HepG2 (cell line): ENCODE results near the gene NDRG3. TPM values are rescaled to one million over a fixed set of nuclear protein-coding genes. Genes with fewer than 3 reads are reported as not detected.
A peak's percentile ranks its signal among the peaks of the same experiment; 100 is the strongest.

Experiments used
- ARID3A ChIP-seq: IDR thresholded peaks from 2 replicates; pipeline ENCODE4 v1.6.1; 2012; ENCODE audit warnings: low read depth, low read length, improper control_type of control experiment
- CREM ChIP-seq, 2 experiments: sonication (generic) in 1 of 2; formaldehyde crosslinking in 1 of 2; IDR thresholded peaks; 2 replicates each; pipeline versions ENCODE4 v1.4.0 to v1.6.1; 2016 to 2020; ENCODE audit warnings: antibody characterized with exemption in 1 of 2, mild to moderate bottlenecking in 1 of 2, missing genetic modification reagents in 1 of 2
- ESRRA ChIP-seq: sonication (generic); formaldehyde crosslinking; IDR thresholded peaks from 2 replicates; pipeline ENCODE4 v1.5.1; 2020; ENCODE audit warnings: mild to moderate bottlenecking, low read depth, missing genetic modification reagents
- FOXA3 ChIP-seq: IDR thresholded peaks from 2 replicates; pipeline ENCODE4 v1.6.1; 2016; ENCODE audit warnings: missing genetic modification reagents, missing compliant biosample characterization
- HNRNPH1 ChIP-seq: fragments of 200-400 bp; formaldehyde crosslinking; optimal IDR thresholded peaks from 2 replicates; pipeline ENCODE3; 2017; ENCODE audit warnings: mild to moderate bottlenecking, low read depth, low read length
- IRF1 ChIP-seq: sonication (generic); formaldehyde crosslinking; IDR thresholded peaks from 2 replicates; pipeline ENCODE4 v1.4.0; 2020; ENCODE audit warnings: low read depth, mild to moderate bottlenecking, missing genetic modification reagents
- ISX ChIP-seq: sonication (generic); formaldehyde crosslinking; conservative IDR thresholded peaks from 2 replicates; pipeline ENCODE4 v1.5.0; 2020; ENCODE audit warnings: missing genetic modification reagents
- KMT2A ChIP-seq: sonication (generic); formaldehyde crosslinking; IDR thresholded peaks from 2 replicates; pipeline ENCODE4 v1.4.0; 2020; ENCODE audit warnings: missing genetic modification reagents
- MED1 ChIP-seq: sonication (generic); formaldehyde crosslinking; IDR thresholded peaks from 2 replicates; pipeline ENCODE4 v1.4.0; 2020; ENCODE audit warnings: missing genetic modification reagents
- MEIS1 ChIP-seq: sonication (generic); formaldehyde crosslinking; IDR thresholded peaks from 2 replicates; pipeline ENCODE4 v1.9.0; 2021; ENCODE audit warnings: mild to moderate bottlenecking, missing genetic modification reagents, moderate library complexity, borderline replicate concordance
- NFYC ChIP-seq: IDR thresholded peaks from 2 replicates; pipeline ENCODE4 v1.6.1; 2016; ENCODE audit warnings: missing genetic modification reagents, missing compliant biosample characterization
- RBFOX2 ChIP-seq: fragments of 200-400 bp; formaldehyde crosslinking; IDR thresholded peaks from 2 replicates; pipeline ENCODE4 v1.6.1; 2017; ENCODE audit warnings: low read depth, mild to moderate bottlenecking, low read length
- SMARCE1 ChIP-seq: fragments of 450-650 bp; IDR thresholded peaks from 2 replicates; pipeline ENCODE4 v1.6.1; 2017; ENCODE audit warnings: borderline replicate concordance
- SRSF1 ChIP-seq: fragments of 200-400 bp; formaldehyde crosslinking; optimal IDR thresholded peaks from 2 replicates; pipeline ENCODE3; 2017; ENCODE audit warnings: mild to moderate bottlenecking, low read depth, low read length, moderate library complexity
- TMF1 ChIP-seq: sonication (generic); formaldehyde crosslinking; IDR thresholded peaks from 2 replicates; pipeline ENCODE4 v1.8.1; 2022; ENCODE audit warnings: low read depth, missing genetic modification reagents
- YEATS2 ChIP-seq: sonication (generic); formaldehyde crosslinking; IDR thresholded peaks from 2 replicates; pipeline ENCODE4 v1.4.0; 2020; ENCODE audit warnings: missing genetic modification reagents, borderline replicate concordance
- ZKSCAN5 ChIP-seq: sonication (generic); formaldehyde crosslinking; IDR thresholded peaks from 2 replicates; pipeline ENCODE4 v1.5.1; 2020; ENCODE audit warnings: mild to moderate bottlenecking, missing genetic modification reagents
- ZKSCAN8 ChIP-seq: IDR thresholded peaks from 2 replicates; pipeline ENCODE4 v1.6.1; 2016; ENCODE audit warnings: borderline replicate concordance, missing genetic modification reagents, missing compliant biosample characterization
- ZNF10 ChIP-seq: sonication (generic); formaldehyde crosslinking; IDR thresholded peaks from 2 replicates; pipeline ENCODE4 v1.4.0; 2020; ENCODE audit warnings: mild to moderate bottlenecking, low read depth, missing genetic modification reagents, borderline replicate concordance
- ZNF343 ChIP-seq: sonication (generic); formaldehyde crosslinking; IDR thresholded peaks from 2 replicates; pipeline ENCODE4 v1.4.0; 2020; ENCODE audit warnings: mild to moderate bottlenecking, missing genetic modification reagents
- ZNF570 ChIP-seq: sonication (generic); formaldehyde crosslinking; IDR thresholded peaks from 2 replicates; pipeline ENCODE4 v1.4.0; 2020; ENCODE audit warnings: mild to moderate bottlenecking, missing genetic modification reagents, borderline replicate concordance
- ZNF572 ChIP-seq: sonication (generic); formaldehyde crosslinking; IDR thresholded peaks from 2 replicates; pipeline ENCODE4 v1.5.1; 2020; ENCODE audit warnings: mild to moderate bottlenecking, missing genetic modification reagents
- ZNF616 ChIP-seq: sonication (generic); formaldehyde crosslinking; IDR thresholded peaks from 2 replicates; pipeline ENCODE4 v1.5.0; 2020; ENCODE audit warnings: low read depth, mild to moderate bottlenecking, missing genetic modification reagents
- ZNF83 ChIP-seq: sonication (generic); formaldehyde crosslinking; IDR thresholded peaks from 2 replicates; pipeline ENCODE4 v1.4.0; 2020; ENCODE audit warnings: missing genetic modification reagents, mild to moderate bottlenecking, borderline replicate concordance
- ZSCAN12 ChIP-seq: sonication (generic); formaldehyde crosslinking; IDR thresholded peaks from 2 replicates; pipeline ENCODE4 v1.9.0; 2021; ENCODE audit warnings: mild to moderate bottlenecking, missing genetic modification reagents
- polyA plus RNA-seq, 8 experiments: library from polyadenylated mRNA; depleted of rRNA in 3 of 8; stranded (reverse) in 7 of 8; unstranded in 1 of 8; fragments of >200 nt; fragmentation: Illumina TruSeq in 4 of 8; extraction: Trizol in 4 of 8; gene quantifications; 2 replicates each; pipeline versions ENCODE4 v1.2.1 to v1.2.3, GENCODE V29; 2011 to 2016; ENCODE audit warnings: low read depth in 4 of 8, missing spikeins in 1 of 8, mixed read lengths in 1 of 8; ENCODE audit not compliant: insufficient read depth in 1 of 8
- total RNA-seq, 5 experiments: library from RNA; depleted of rRNA; stranded (reverse); fragments of >200 nt; fragmentation: Illumina TruSeq; extraction: Trizol; gene quantifications; 2 replicates each; pipeline ENCODE4 v1.2.3, GENCODE V29; 2016; ENCODE audit warnings: low read depth in 1 of 5
- TF ChIP-seq, protein P1 (sequence below): sonication (generic); formaldehyde crosslinking; IDR thresholded peaks from 2 replicates; pipeline ENCODE4 v1.4.0; 2020; ENCODE audit warnings: missing genetic modification reagents

Gene NDRG3
- total and polyA plus RNA-seq, 2 of the 13 experiments (the other 11 are each of a cell fraction or from before 2014, with no cell fraction given): 36.0 to 40.5 TPM

GRCh38 chr20:36754656-36755222, 8.8 kb upstream of the NDRG3 start (continued):
- TF ChIP-seq ZKSCAN8 (CRISPR knock-in tag) (no peak), ZNF343 (CRISPR knock-in tag) (0 out of 2 replicates have a peak, but pooled peaks have one; percentile 52), ARID3A (no peak), IRF1 (CRISPR knock-in tag) (no peak), ZNF616 (CRISPR knock-in tag) (no peak), RBFOX2 (no peak), MED1 (CRISPR knock-in tag) (no peak), TMF1 (CRISPR knock-in tag) (no peak), SRSF1 (no peak), KMT2A (no peak), ZNF570 (no peak), ZNF83 (CRISPR knock-in tag) (no peak), FOXA3 (CRISPR knock-in tag) (no peak), ZSCAN12 (CRISPR knock-in tag) (no peak), NFYC (CRISPR knock-in tag) (no peak), ZNF572 (no peak), HNRNPH1 (no peak), ESRRA (CRISPR knock-in tag) (no peak), SMARCE1 (no peak), ZKSCAN5 (CRISPR knock-in tag) (no peak), CREM (IDR thresholded peaks at IDR 0.05) (no peak), CREM (CRISPR knock-in tag; IDR thresholded peaks at IDR 0.05) (no peak), MEIS1 (CRISPR knock-in tag) (peak; percentile 74), ISX (CRISPR knock-in tag) (no peak), ZNF10 (CRISPR knock-in tag) (no peak), YEATS2 (CRISPR knock-in tag) (peak; percentile 43; the same call in 1 of the 2 replicates)
- TF ChIP-seq, protein P1, sequence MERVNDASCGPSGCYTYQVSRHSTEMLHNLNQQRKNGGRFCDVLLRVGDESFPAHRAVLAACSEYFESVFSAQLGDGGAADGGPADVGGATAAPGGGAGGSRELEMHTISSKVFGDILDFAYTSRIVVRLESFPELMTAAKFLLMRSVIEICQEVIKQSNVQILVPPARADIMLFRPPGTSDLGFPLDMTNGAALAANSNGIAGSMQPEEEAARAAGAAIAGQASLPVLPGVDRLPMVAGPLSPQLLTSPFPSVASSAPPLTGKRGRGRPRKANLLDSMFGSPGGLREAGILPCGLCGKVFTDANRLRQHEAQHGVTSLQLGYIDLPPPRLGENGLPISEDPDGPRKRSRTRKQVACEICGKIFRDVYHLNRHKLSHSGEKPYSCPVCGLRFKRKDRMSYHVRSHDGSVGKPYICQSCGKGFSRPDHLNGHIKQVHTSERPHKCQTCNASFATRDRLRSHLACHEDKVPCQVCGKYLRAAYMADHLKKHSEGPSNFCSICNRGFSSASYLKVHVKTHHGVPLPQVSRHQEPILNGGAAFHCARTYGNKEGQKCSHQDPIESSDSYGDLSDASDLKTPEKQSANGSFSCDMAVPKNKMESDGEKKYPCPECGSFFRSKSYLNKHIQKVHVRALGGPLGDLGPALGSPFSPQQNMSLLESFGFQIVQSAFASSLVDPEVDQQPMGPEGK (CRISPR knock-in tag): no peak
